ENCODE measurements around the gene MARCHF11. TPM values are rescaled to one million over a fixed set of nuclear protein-coding genes. Genes with fewer than 3 reads are reported as not detected.

Gene MARCHF11
- total and polyA plus RNA-seq, 2 experiments from 2014 or later: not detected

DNA sequence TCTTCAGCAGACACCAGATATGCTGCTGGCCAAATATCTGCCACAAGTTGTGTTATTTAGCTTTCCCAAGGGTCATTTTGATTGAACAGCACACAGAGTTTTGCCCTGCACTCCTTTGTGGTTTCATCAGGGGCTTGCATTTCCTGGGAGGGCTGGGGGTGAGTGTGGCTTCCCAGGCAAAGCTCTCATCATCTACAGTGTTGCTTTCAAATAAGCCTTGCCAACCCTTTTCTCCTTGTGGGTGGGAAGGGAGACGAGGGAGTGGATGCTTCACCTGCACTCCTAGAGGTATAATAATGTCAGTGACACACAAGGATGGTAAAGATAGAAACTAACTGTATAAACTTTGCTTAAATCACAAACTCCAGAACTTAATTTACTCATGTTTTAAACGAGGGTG lies 107.0 kb downstream of the MARCHF11 start:
- H4K20me1 ChIP-seq (ENCODE audit: insufficient read depth, poor library complexity, severe bottlenecking): no peaks in the 10 kb centered on the region
- H3K27ac ChIP-seq: no peak overlapping the region
- no peak for DNase-seq (ENCODE audit: low spot score)
- 77% methylated on average over 2 of the region's 2 CpGs for WGBS (ENCODE audit: low lambda C conversion rate, missing lambda C conversion rate)
- no peak overlapping the region for H2AFZ ChIP-seq
- no peaks in the 10 kb centered on the region for H3K79me2 ChIP-seq
- H3K9me3 ChIP-seq (ENCODE audit: low read depth): no peaks in the 10 kb centered on the region
- no peak overlapping the region for H3K4me3 ChIP-seq
- TF ChIP-seq EZH2 (IDR thresholded peaks at IDR 0.05; ENCODE audit: borderline replicate concordance) (no peak), EZH2phosphoT487 (IDR thresholded peaks at IDR 0.05; ENCODE audit: low read depth, severe bottlenecking, unreplicated experiment) (no peak)
- TF ChIP-seq, protein P1, sequence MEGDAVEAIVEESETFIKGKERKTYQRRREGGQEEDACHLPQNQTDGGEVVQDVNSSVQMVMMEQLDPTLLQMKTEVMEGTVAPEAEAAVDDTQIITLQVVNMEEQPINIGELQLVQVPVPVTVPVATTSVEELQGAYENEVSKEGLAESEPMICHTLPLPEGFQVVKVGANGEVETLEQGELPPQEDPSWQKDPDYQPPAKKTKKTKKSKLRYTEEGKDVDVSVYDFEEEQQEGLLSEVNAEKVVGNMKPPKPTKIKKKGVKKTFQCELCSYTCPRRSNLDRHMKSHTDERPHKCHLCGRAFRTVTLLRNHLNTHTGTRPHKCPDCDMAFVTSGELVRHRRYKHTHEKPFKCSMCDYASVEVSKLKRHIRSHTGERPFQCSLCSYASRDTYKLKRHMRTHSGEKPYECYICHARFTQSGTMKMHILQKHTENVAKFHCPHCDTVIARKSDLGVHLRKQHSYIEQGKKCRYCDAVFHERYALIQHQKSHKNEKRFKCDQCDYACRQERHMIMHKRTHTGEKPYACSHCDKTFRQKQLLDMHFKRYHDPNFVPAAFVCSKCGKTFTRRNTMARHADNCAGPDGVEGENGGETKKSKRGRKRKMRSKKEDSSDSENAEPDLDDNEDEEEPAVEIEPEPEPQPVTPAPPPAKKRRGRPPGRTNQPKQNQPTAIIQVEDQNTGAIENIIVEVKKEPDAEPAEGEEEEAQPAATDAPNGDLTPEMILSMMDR (IDR thresholded peaks at IDR 0.05; ENCODE audit: poor library complexity): no peak
- H3K36me3 ChIP-seq (replicated peaks; ENCODE audit: insufficient read depth, low read depth): no peaks in the 10 kb centered on the region
- H3K27me3 ChIP-seq: no peaks in the 10 kb centered on the region
- H3K9me2 ChIP-seq (replicated peaks; ENCODE audit: insufficient read depth): no peaks in the 10 kb centered on the region
- no peaks in the 10 kb centered on the region for H3K4me1 ChIP-seq (ENCODE audit: insufficient read depth)
- H3K4me2 ChIP-seq: no peak overlapping the region

DNA sequence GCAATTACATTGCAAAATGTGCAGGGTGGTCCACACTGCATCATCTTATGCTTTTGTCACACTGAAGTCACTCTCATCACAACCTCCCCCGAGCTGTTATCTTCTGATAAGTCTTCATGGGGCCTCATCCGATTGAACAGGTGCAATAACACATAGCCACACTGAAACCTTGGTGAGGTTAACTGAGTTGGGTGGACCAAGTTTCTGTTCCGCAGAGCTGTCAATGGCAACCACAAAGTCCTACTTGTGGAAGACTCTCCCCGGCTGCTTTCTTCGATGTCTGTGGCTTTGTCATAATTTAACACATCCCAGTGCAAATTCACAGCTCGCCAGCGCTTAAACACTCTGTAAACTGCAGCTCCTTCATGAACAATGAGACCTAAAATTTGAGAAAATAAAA lies 112.2 kb downstream of the MARCHF11 start:
- Histone ChIP-seq H3K4me1 (ENCODE audit: insufficient read depth) (no peaks in the 10 kb centered on the region), H3K4me2 (no peak overlapping the region), H3K9me2 (replicated peaks; ENCODE audit: insufficient read depth) (no peaks in the 10 kb centered on the region), H3K9me3 (ENCODE audit: low read depth) (no peaks in the 10 kb centered on the region), H4K20me1 (ENCODE audit: insufficient read depth, poor library complexity, severe bottlenecking) (no peaks in the 10 kb centered on the region), H3K4me3 (no peak overlapping the region), H3K79me2 (no peaks in the 10 kb centered on the region), H2AFZ (no peak overlapping the region), H3K27me3 (no peaks in the 10 kb centered on the region), H3K27ac (no peak overlapping the region), H3K36me3 (replicated peaks; ENCODE audit: insufficient read depth, low read depth) (no peaks in the 10 kb centered on the region)
- TF ChIP-seq, protein P1 (IDR thresholded peaks at IDR 0.05; ENCODE audit: poor library complexity): no peak
- TF ChIP-seq EZH2 (IDR thresholded peaks at IDR 0.05; ENCODE audit: borderline replicate concordance): no peak
- no peak for TF ChIP-seq EZH2phosphoT487 (IDR thresholded peaks at IDR 0.05; ENCODE audit: low read depth, severe bottlenecking, unreplicated experiment)
- 83% methylated on average over 7 of the region's 7 CpGs for WGBS (ENCODE audit: low lambda C conversion rate, missing lambda C conversion rate)
- no peak for DNase-seq (ENCODE audit: low spot score)

DNA sequence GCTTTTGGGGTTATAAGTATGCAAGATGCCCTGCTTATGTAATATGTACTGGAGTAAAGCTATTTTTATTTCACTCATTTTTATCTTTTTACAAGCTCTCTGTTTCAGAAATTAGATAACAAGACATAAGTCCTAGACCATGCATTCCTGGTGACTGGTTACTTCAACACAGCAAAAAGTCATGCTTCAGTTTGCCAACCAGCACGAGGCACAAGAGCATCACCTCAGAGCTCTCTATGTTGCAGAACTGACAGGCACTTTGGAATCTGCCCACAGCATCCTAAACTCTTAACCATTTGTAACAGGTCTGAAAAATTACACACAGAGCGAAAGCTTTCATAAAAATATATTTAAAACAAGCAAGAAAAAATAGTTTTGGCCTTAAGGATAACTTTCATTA lies 112.8 kb downstream of the MARCHF11 start:
- H3K4me2 ChIP-seq: no peak overlapping the region
- no peaks in the 10 kb centered on the region for H4K20me1 ChIP-seq (ENCODE audit: insufficient read depth, poor library complexity, severe bottlenecking)
- no peak overlapping the region for H3K27ac ChIP-seq
- TF ChIP-seq, protein P1 (IDR thresholded peaks at IDR 0.05; ENCODE audit: poor library complexity): no peak
- TF ChIP-seq EZH2 (IDR thresholded peaks at IDR 0.05; ENCODE audit: borderline replicate concordance) (no peak), EZH2phosphoT487 (IDR thresholded peaks at IDR 0.05; ENCODE audit: low read depth, severe bottlenecking, unreplicated experiment) (no peak)
- H3K79me2 ChIP-seq: no peaks in the 10 kb centered on the region
- no peak overlapping the region for H2AFZ ChIP-seq
- WGBS (ENCODE audit: low lambda C conversion rate, missing lambda C conversion rate): 67% methylated on average over 2 of the region's 2 CpGs
- H3K4me3 ChIP-seq: no peak overlapping the region
- H3K36me3 ChIP-seq (replicated peaks; ENCODE audit: insufficient read depth, low read depth): no peaks in the 10 kb centered on the region
- H3K9me2 ChIP-seq (replicated peaks; ENCODE audit: insufficient read depth): no peaks in the 10 kb centered on the region
- H3K27me3 ChIP-seq: no peaks in the 10 kb centered on the region
- no peak for DNase-seq (ENCODE audit: low spot score)
- no peaks in the 10 kb centered on the region for H3K4me1 ChIP-seq (ENCODE audit: insufficient read depth)
- no peaks in the 10 kb centered on the region for H3K9me3 ChIP-seq (ENCODE audit: low read depth)

DNA sequence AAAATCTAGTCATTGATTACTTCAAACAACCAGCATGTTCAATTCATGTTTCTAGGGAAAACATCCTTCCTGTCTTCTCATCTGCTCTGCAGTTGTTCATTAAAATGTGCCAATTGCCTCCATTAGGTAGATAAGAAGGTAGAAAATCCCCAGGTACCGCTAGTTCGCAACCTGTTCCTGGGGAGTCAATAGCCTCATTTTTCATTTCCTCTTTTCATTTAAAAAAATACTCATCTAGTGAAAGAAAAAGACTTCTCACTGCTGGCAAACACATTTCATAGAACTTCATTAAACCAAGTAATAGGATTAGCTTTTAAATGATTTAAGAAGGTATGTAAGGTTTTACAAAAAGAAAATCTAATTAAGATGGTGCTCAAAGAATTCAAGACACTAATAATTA lies 113.3 kb downstream of the MARCHF11 start:
- no peaks in the 10 kb centered on the region for H3K36me3 ChIP-seq (replicated peaks; ENCODE audit: insufficient read depth, low read depth)
- H3K4me1 ChIP-seq (ENCODE audit: insufficient read depth): no peaks in the 10 kb centered on the region
- H3K27me3 ChIP-seq: no peaks in the 10 kb centered on the region
- H3K4me3 ChIP-seq: no peak overlapping the region
- H3K4me2 ChIP-seq: no peak overlapping the region
- H3K79me2 ChIP-seq: no peaks in the 10 kb centered on the region
- DNase-seq (ENCODE audit: low spot score): no peak
- no peak overlapping the region for H2AFZ ChIP-seq
- no peaks in the 10 kb centered on the region for H3K9me2 ChIP-seq (replicated peaks; ENCODE audit: insufficient read depth)
- WGBS (ENCODE audit: low lambda C conversion rate, missing lambda C conversion rate): 87% methylated on average over 2 of the region's 2 CpGs
- TF ChIP-seq EZH2 (IDR thresholded peaks at IDR 0.05; ENCODE audit: borderline replicate concordance) (no peak), EZH2phosphoT487 (IDR thresholded peaks at IDR 0.05; ENCODE audit: low read depth, severe bottlenecking, unreplicated experiment) (no peak)
- TF ChIP-seq, protein P1 (IDR thresholded peaks at IDR 0.05; ENCODE audit: poor library complexity): no peak
- no peaks in the 10 kb centered on the region for H4K20me1 ChIP-seq (ENCODE audit: insufficient read depth, poor library complexity, severe bottlenecking)
- H3K9me3 ChIP-seq (ENCODE audit: low read depth): no peaks in the 10 kb centered on the region
- no peak overlapping the region for H3K27ac ChIP-seq
